Upper lobe of left lung (tissue), 4 donors: ENCODE results near the gene HPN.

Source experiments
- EP300 ChIP-seq, 4 donors: sonication (generic); formaldehyde crosslinking; IDR thresholded peaks; one replicate each; pipeline ENCODE4 v1.5.1; 2017; ENCODE audit warnings: antibody characterized with exemption in 4 of 4, control low read depth in 2 of 4
- POLR2A ChIP-seq, 4 donors: fragments of 450-650 bp; IDR thresholded peaks; one replicate each; pipeline ENCODE4 v1.5.1; 2016 to 2017; ENCODE audit warnings: antibody characterized with exemption in 4 of 4, mild to moderate bottlenecking in 2 of 4
- POLR2AphosphoS5 ChIP-seq, 2 donors: sonication (generic); formaldehyde crosslinking; IDR thresholded peaks; one replicate each; pipeline ENCODE4 v1.5.1; 2017; ENCODE audit warnings: antibody characterized with exemption in 2 of 2
- TF ChIP-seq, protein P1 (sequence below), 6 experiments: fragments of 450-650 bp in 4 of 6; fragments of 200-600 bp in 2 of 6; sonication (generic) in 2 of 6; IDR thresholded peaks; one replicate each; pipeline ENCODE4 v1.5.1; 2016 to 2019; ENCODE audit warnings: antibody characterized with exemption in 6 of 6

DNA sequence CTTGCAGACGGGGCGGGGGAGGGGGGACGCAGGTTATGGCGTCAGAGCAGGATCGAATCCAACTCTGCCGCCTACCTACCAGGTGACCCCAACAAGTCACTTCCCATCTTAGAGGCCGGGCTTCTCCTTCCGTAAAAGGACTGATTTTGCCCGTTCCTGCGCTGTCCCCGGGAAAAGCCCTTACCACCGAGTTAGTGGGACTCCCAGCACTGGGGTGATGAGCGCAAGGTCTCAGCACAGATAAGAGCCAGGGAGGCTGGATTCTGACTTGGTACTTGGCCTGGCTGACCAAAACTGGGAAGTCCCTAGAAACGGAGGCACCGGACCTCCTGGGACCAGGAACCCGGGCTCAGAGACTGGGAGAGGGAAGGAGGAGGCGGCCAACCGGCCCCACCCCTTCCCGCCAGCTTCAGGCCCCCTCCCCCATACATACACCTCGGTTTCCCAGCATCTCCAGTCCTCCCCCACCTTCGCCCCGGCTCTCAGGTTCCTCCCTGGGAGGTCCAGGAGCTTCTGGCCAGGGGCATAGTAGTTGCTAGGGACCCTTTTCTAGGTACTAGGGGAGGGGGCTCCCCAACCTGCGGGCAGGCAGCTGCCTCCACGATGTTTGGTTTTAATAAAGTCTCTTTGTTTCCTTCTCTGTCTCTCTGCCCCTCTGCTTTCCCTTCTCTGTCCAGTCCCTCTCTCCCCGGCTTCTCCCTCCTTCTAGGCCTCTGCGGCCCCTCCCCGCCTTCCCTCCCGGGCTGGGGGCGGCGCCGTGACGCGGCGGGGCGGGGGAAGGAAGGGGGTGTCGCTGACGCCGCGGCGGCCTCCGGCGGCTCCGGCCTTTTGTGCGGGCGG lies 41.8 kb upstream of the HPN start, which contains the start of gene GRAMD1A:
- TF ChIP-seq, protein P1, sequence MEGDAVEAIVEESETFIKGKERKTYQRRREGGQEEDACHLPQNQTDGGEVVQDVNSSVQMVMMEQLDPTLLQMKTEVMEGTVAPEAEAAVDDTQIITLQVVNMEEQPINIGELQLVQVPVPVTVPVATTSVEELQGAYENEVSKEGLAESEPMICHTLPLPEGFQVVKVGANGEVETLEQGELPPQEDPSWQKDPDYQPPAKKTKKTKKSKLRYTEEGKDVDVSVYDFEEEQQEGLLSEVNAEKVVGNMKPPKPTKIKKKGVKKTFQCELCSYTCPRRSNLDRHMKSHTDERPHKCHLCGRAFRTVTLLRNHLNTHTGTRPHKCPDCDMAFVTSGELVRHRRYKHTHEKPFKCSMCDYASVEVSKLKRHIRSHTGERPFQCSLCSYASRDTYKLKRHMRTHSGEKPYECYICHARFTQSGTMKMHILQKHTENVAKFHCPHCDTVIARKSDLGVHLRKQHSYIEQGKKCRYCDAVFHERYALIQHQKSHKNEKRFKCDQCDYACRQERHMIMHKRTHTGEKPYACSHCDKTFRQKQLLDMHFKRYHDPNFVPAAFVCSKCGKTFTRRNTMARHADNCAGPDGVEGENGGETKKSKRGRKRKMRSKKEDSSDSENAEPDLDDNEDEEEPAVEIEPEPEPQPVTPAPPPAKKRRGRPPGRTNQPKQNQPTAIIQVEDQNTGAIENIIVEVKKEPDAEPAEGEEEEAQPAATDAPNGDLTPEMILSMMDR (IDR thresholded peaks at IDR 0.05): no peak
- TF ChIP-seq POLR2AphosphoS5 (IDR thresholded peaks at IDR 0.05) (peak; percentile 80 to 94), POLR2A (IDR thresholded peaks at IDR 0.05) (peak in 3 of 4 donors; percentile 28 to 84 (median 67)), EP300 (IDR thresholded peaks at IDR 0.05) (peak in 2 of 4 donors; percentile 39 to 53)
